HG03558 (cell line): ENCODE results near the gene TRIM13.
A peak's percentile ranks its signal among the peaks of the same experiment; 100 is the strongest.
"Not testable (repeated sequence)": the region's sequence is repeated elsewhere in the genome, so short reads cannot be mapped to it uniquely, and the experiment has no call there.

Source experiments
- ATAC-seq: cut with Tn5 transposase; IDR thresholded peaks from one replicate; pipeline ENCODE4 v1.9.1; 2021; ENCODE audit warnings: moderate number of reproducible peaks; ENCODE audit not compliant: unreplicated experiment; ENCODE audit errors: extremely low read depth

Gene TRIM13

DNA sequence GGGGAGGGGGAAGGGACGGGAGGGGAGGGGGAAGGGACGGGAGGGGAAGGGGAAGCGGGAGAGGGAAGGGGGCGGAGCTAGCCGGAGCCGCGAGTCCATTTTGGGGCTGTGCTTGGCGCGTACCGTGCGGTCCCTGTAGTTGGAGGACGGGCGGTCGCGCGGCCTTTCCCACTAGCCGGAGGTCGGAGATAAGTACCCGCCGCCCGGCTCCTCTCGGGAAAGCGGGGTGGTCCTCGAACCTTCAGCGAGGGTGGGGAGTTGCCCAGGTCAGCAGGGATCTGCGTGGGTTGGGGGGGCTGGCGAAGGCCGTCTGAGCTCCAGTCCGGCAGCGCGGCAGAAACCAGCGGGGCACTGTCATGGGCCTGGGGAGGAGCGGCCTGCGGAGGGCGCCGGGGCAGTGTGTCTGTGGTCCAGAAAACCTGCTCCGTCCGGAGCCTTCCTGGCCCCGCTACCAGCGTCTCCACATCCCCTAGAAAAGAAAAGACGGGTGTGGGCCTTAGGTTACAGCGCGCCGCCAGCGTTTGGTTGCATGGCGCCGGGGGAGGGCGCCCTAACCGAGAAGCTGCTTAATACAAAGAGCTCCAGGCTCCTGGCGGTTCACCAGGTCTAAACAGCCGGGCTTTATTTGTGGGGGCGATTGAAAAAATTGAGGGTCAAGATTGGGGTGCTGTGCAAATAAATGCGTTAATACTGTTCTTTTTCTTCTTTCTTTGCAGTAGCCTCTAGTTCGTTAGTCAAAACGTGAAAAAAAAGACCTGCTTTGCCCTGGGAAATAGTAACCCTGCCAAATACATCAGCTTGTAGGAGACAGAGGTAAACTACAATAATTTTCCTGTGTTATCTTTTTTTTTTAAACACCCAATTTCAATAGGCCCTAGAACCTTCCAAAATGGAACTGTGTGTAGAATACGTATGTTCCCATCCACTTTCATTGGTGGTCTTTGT is at the start of gene TRIM13:
TRIM13 (plus strand) TSS at position 92 of the 945 bp plus-strand sequence. CDS start 14,899 bp downstream, outside the sequence.
- peak; percentile 69 for ATAC-seq

DNA sequence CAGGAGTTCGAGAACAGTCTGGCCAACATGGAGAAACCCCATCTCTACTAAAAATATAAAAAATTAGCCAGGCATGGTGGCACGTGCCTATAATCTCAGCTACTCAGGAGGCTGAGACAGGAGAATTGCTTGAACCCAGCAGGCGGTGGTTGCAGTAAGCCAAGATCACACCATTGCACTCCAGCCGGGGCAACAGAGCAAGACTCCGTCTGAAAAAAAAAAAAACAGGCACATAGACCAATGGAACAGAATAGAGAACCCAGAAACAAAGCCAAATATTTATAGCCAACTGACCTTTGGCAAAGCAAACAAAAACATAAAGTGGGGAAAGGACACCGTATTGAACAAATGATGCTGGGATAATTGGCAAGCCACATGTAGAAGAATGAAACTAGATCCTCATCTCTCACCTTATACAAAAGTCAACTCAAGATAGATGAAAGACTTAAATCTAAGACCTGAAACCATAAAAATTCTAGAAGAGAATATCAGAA is 48.0 kb upstream of the TRIM13 start:
- ATAC-seq = not testable (repeated sequence)

GRCh38 chr13:49951754-49952535 is 44.9 kb upstream of the TRIM13 start:
- ATAC-seq = no peak

GRCh38 chr13:49953560-49953959 is 43.3 kb upstream of the TRIM13 start:
- no peak for ATAC-seq

DNA sequence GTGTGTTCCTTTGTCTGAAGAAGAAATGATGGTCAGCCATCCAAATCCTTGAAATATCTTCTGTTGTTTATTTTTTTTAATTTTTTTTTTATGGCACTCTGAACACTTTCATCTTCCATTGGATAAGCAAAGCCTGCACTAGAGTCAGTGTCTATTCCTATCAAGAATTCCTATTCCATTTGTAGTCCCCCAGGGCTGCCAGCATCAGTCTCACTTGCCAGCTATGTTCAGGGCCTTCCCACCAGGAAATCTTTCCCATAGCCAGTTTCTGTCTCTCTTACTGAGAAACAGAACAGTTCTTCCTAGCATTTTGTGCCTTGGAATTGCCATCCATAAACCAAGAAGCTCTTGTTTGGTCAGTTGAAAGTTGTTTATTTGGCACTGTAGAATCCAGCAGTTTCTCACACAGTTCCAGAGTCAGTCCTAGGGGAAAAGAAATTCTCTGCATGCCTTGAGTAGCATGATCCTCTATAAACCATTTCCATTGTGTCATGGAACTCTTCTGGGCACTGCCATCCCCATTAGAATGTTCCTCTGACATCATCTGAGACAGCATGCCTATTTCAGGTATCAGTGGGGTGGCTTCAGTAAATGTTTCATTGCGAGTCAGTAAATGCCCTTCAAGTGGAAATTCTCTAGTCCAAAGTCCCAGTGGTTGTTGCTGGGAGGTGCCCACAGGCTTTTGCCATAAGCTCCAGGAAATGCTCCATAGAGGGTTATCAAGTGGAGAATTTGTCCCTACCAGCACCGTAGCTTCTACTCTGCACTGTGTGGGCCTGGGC is 42.0 kb upstream of the TRIM13 start:
- ATAC-seq = no peak

GRCh38 chr13:49956131-49956530 is 40.7 kb upstream of the TRIM13 start:
- no peak for ATAC-seq

GRCh38 chr13:49958321-49958720 is 38.5 kb upstream of the TRIM13 start:
- ATAC-seq = no peak

GRCh38 chr13:49967456-49967855 is 29.4 kb upstream of the TRIM13 start:
- ATAC-seq = no peak

DNA sequence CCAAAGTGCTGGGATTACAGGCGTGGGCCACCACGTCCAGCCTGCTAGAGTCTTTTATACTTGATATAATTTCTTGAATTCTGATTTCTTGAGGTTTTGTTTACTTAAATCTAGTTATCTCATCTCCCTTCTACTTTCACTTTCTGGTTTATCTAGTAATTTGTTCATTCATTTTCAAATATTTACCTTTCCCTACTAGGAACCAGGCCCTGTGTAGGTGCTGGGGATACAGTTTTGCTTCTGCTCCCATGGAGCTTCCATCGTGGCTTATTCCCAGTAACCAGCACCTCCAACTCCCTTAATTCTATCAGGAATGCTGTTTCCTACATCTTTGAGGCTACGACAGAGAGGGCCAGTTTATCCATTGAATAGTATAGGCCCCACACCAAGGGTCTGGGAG is 24.1 kb upstream of the TRIM13 start:
- no peak for ATAC-seq

DNA sequence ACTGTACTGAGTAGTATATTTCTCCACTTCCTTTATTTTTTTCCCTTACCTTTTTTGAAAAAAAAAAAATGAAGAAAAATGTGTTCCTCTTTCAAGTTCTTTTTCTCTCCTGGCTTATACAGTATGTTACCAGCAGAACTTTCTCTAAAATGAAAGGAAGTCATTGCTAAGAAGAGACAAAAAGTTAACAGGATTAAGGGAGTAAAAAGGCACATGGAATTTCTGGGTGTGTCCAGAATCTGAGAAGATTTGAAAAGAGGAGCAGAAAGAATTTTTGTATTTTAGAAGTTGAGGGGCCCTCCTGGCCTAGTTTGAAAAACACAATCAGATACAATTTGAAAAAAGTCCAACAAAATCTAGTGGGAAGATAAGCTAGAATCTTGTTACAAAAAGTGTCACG is 21.0 kb upstream of the TRIM13 start:
- no peak for ATAC-seq

GRCh38 chr13:49976314-49977258 is 20.3 kb upstream of the TRIM13 start:
- no peak for ATAC-seq

DNA sequence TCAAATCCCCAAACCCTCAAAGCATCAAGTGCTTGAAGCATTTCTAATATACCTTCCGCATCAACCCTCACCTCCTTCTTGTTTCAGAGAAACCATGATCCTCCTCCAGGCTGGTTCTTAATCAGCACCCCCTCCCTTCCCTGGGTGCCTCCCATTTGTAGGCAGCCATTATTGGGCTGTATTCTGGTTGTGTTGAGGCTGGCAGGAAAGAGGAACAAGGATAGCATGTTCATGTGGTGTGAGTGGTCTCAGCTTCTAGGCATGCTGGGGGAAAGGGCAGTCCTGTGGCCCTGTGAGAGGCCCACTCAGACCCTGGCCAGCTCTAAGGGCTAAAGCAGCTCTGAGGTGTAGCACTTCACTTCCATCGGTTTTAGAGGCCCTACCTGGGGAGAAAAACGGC is 18.9 kb upstream of the TRIM13 start:
- no peak for ATAC-seq

GRCh38 chr13:49980266-49980665 is 16.6 kb upstream of the TRIM13 start:
- no peak for ATAC-seq

DNA sequence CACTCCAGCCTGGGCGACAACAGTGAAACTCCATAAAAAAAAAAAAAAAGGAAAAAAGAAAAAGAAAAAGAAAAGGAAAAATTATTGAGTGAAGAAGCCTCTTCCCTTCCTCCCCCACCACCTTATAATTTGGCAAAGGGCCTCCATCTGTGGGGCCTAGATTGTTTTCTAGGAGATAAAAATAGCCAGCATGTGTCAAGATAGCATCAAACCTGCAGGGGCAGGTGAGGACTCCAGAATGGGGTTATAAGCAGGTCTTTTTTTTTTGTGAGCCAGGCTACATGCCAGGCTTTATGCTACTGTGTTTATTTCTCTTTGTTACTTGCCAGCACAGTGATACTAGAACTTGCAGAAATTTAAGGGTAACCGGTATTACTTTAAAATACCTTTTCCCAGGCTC is 11.7 kb upstream of the TRIM13 start:
- ATAC-seq = no peak

- no peak for ATAC-seq
These were observed 10.4 kb upstream of the TRIM13 start for GRCh38 chr13:49986471-49986870.

DNA sequence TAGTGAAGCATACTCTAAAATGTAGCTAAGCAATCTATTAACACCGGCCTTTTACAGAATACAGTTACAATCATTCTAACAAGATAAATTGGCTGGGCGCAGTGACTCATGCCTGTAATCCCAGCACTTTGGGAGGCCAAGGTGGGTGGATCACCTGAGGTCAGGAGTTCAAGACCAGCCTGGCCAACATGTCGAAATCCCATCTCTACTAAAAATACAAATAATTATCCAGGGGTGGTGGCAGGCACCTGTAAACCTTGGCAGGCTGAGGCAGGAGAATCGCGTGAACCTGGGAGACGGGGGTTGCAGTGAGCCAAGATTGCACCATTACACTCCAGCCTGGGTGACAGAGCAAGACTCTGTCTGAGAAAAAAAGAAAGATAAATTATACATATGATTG is 6.2 kb upstream of the TRIM13 start:
- not testable (repeated sequence) for ATAC-seq

- no peak for ATAC-seq
These were observed 3.7 kb upstream of the TRIM13 start for GRCh38 chr13:49993111-49993510.

DNA sequence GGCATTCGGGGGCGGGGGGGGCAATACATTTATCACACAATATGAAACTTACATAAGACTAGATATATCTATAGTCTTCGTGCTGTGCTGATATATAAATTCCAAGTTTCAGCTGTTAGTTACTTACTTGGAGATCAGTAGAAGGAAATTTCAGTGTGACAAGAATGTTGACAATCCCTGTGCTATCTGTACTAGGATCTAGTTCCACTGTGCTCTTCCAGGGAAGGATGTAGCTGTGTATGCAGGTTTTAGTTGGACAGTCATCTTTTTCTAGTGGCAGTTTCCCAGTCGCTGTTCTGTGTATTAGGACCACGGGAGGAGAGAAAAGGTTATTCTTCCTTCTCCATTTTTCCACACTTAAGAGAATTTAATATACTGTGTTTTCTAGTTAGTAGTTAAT is 3.2 kb upstream of the TRIM13 start:
- no peak for ATAC-seq

GRCh38 chr13:49995625-49996101 is 1.2 kb upstream of the TRIM13 start:
- ATAC-seq = no peak
